ENCODE results near the gene SLC25A25.

Gene SLC25A25

GRCh38 chr9:128054087-128054486 lies 13.9 kb upstream of the SLC25A25 start:
- TF ChIP-seq CTCF (IDR thresholded peaks at IDR 0.05; ENCODE audit: low read depth, low read length): no peak

GRCh38 chr9:128055344-128056040 lies 12.5 kb upstream of the SLC25A25 start:
- H3K4me3 ChIP-seq (ENCODE audit: low read depth, low read length): no peak overlapping the region
- no peak for TF ChIP-seq CTCF (IDR thresholded peaks at IDR 0.05; ENCODE audit: low read depth, low read length)

More at GRCh38 chr9:128054087-128054486, 13.9 kb upstream of the SLC25A25 start:
- no peak overlapping the region for H3K4me3 ChIP-seq (ENCODE audit: low read depth, low read length)

- no peak overlapping the region for H3K4me3 ChIP-seq (ENCODE audit: low read depth, low read length)
- TF ChIP-seq CTCF (IDR thresholded peaks at IDR 0.05; ENCODE audit: low read depth, low read length): no peak
These were observed 11.9 kb upstream of the SLC25A25 start for GRCh38 chr9:128056086-128056485.

- H3K4me3 ChIP-seq (ENCODE audit: low read depth, low read length): no peak overlapping the region
- no peak for TF ChIP-seq CTCF (IDR thresholded peaks at IDR 0.05; ENCODE audit: low read depth, low read length)
These were observed 10.9 kb upstream of the SLC25A25 start for GRCh38 chr9:128056887-128057723.

GRCh38 chr9:128057724-128058409 lies 10.2 kb upstream of the SLC25A25 start:
- no peak for TF ChIP-seq CTCF (IDR thresholded peaks at IDR 0.05; ENCODE audit: low read depth, low read length)
- H3K4me3 ChIP-seq (ENCODE audit: low read depth, low read length): no peak overlapping the region

- TF ChIP-seq CTCF (IDR thresholded peaks at IDR 0.05; ENCODE audit: low read depth, low read length): no peak
- no peak overlapping the region for H3K4me3 ChIP-seq (ENCODE audit: low read depth, low read length)
These were observed 8.6 kb upstream of the SLC25A25 start for GRCh38 chr9:128059365-128059983.
